Measurements from ENCODE around the gene FTL. TPM values are rescaled to one million over a fixed set of nuclear protein-coding genes. Genes with fewer than 3 reads are reported as not detected.
"Not testable (repeated sequence)": the region's sequence is repeated elsewhere in the genome, so short reads cannot be mapped to it uniquely, and the experiment has no call there.

FTL gene
- 4,380 TPM for total RNA-seq

- DNase-seq (ENCODE audit: extremely low spot score in 2 of 2), result peak in 1 of 2 donors; percentile 99
- Histone ChIP-seq H3K9me3 (no peaks in the 10 kb centered on the region), H3K27me3 (no peaks in the 10 kb centered on the region), H3K4me1 (peaks cover 49% of the 10 kb centered on the region), H3K4me3 (peak within 1 kb of the TSS; percentile 72 to 87), H3K36me3 (peaks cover 0 to 24% of the 10 kb centered on the region in 2 donors), H3K27ac (peak within 1 kb of the TSS; percentile 96)
- intact Hi-C loops (cut with DNase I), result loop anchor here (10.0 kb wide), 2 partner anchors 90 to 330 kb away; partner anchors contain the start of genes DBP and PPP1R15A
- TF ChIP-seq POLR2A (IDR thresholded peaks at IDR 0.05) (peak; percentile 43 to 100), POLR2AphosphoS5 (IDR thresholded peaks at IDR 0.05; ENCODE audit: insufficient read depth in 1 of 2, low read depth in 1 of 2) (peak; percentile 78 to 100), CTCF (IDR thresholded peaks at IDR 0.05) (no peak)
These were observed at the start of gene FTL for GRCh38 chr19:48965040-48965805. TSS of gene FTL (plus strand) at chr19:48965309. CDS start at chr19:48965508, 199 bp downstream.

GRCh38 chr19:48915757-48916156 is 49.4 kb upstream of the FTL start:
- intact Hi-C loops (cut with DNase I), result no loop called here
- TF ChIP-seq POLR2AphosphoS5 (IDR thresholded peaks at IDR 0.05; ENCODE audit: insufficient read depth in 1 of 2, low read depth in 1 of 2), result no peak
- no peak for TF ChIP-seq CTCF (IDR thresholded peaks at IDR 0.05)
- no peak for TF ChIP-seq POLR2A (IDR thresholded peaks at IDR 0.05)
- DNase-seq (ENCODE audit: extremely low spot score in 2 of 2), result no peak
- Histone ChIP-seq H3K9me3 (no peaks in the 10 kb centered on the region), H3K4me1 (no peaks in the 10 kb centered on the region), H3K4me3 (no peak overlapping the region), H3K27ac (no peak overlapping the region), H3K36me3 (peaks cover 0 to 89% of the 10 kb centered on the region in 2 donors), H3K27me3 (no peaks in the 10 kb centered on the region)

GRCh38 chr19:48918071-48918470 is 47.0 kb upstream of the FTL start:
- peaks cover 0 to 73% of the 10 kb centered on the region in 2 donors for H3K36me3 ChIP-seq
- DNase-seq (ENCODE audit: extremely low spot score in 2 of 2), result no peak
- H3K4me1 ChIP-seq, result no peaks in the 10 kb centered on the region
- H3K27me3 ChIP-seq, result no peaks in the 10 kb centered on the region
- intact Hi-C loops (cut with DNase I), result no loop called here
- no peak overlapping the region for H3K27ac ChIP-seq
- H3K9me3 ChIP-seq, result no peaks in the 10 kb centered on the region
- TF ChIP-seq POLR2AphosphoS5 (IDR thresholded peaks at IDR 0.05; ENCODE audit: insufficient read depth in 1 of 2, low read depth in 1 of 2) (no peak), POLR2A (IDR thresholded peaks at IDR 0.05) (no peak), CTCF (IDR thresholded peaks at IDR 0.05) (no peak)
- no peak overlapping the region for H3K4me3 ChIP-seq

- Histone ChIP-seq H3K4me1 (no peaks in the 10 kb centered on the region), H3K36me3 (peaks cover 0 to 66% of the 10 kb centered on the region in 2 donors), H3K4me3 (no peak overlapping the region), H3K27ac (no peak overlapping the region), H3K9me3 (no peaks in the 10 kb centered on the region), H3K27me3 (no peaks in the 10 kb centered on the region)
- no peak for DNase-seq (ENCODE audit: extremely low spot score in 2 of 2)
- TF ChIP-seq CTCF (IDR thresholded peaks at IDR 0.05) (no peak), POLR2A (IDR thresholded peaks at IDR 0.05) (no peak), POLR2AphosphoS5 (IDR thresholded peaks at IDR 0.05; ENCODE audit: insufficient read depth in 1 of 2, low read depth in 1 of 2) (no peak)
- intact Hi-C loops (cut with DNase I), result no loop called here
These were observed 46.3 kb upstream of the FTL start for GRCh38 chr19:48918801-48919247.

- H3K4me1 ChIP-seq; H3K27ac ChIP-seq; H3K9me3 ChIP-seq; H3K4me3 ChIP-seq; DNase-seq (ENCODE audit: extremely low spot score in 2 of 2); intact Hi-C loops (cut with DNase I); H3K27me3 ChIP-seq: not testable (repeated sequence)
- H3K36me3 ChIP-seq, result peaks cover 0 to 61% of the 10 kb centered on the region in 2 donors
These were observed 45.8 kb upstream of the FTL start for GRCh38 chr19:48919271-48919670.

Data from vagina (tissue), 2 donors.